Measurements from ENCODE around the gene EIF5A2. TPM values are rescaled to one million over a fixed set of nuclear protein-coding genes. Genes with fewer than 3 reads are reported as not detected.

Gene EIF5A2
- total RNA-seq, 1 donor from 2014 or later = 6.6 TPM

GRCh38 chr3:170876537-170876936, 31.9 kb downstream of the EIF5A2 start:
- TF ChIP-seq POLR2A (IDR thresholded peaks at IDR 0.05) (no peak), CTCF (IDR thresholded peaks at IDR 0.05) (no peak), POLR2AphosphoS5 (IDR thresholded peaks at IDR 0.05; ENCODE audit: insufficient read depth in 1 of 2, low read depth in 1 of 2) (no peak)
- intact Hi-C loops (cut with DNase I) = no loop called here
- Histone ChIP-seq H3K4me1 (no peaks in the 10 kb centered on the region), H3K27ac (no peak overlapping the region), H3K9me3 (no peaks in the 10 kb centered on the region), H3K27me3 (no peaks in the 10 kb centered on the region), H3K4me3 (no peak overlapping the region), H3K36me3 (no peaks in the 10 kb centered on the region)
- DNase-seq (ENCODE audit: extremely low spot score in 2 of 2) = no peak

GRCh38 chr3:170869645-170870593, 38.5 kb downstream of the EIF5A2 start, which contains the start of gene RPL22L1:
Gene RPL22L1, minus strand, starts transcription at chr3:170870195. Its CDS starts 28 bp downstream, at chr3:170870167.
- Histone ChIP-seq H3K9me3 (no peaks in the 10 kb centered on the region), H3K27ac (peak within 1 kb of the TSS; percentile 79), H3K27me3 (no peaks in the 10 kb centered on the region), H3K4me1 (peaks cover 30% of the 10 kb centered on the region), H3K4me3 (peak within 1 kb of the TSS; percentile 75 to 87), H3K36me3 (peaks cover 0 to 31% of the 10 kb centered on the region in 2 donors)
- TF ChIP-seq POLR2AphosphoS5 (IDR thresholded peaks at IDR 0.05; ENCODE audit: insufficient read depth in 1 of 2, low read depth in 1 of 2) = peak; percentile 91 to 98
- peak in 1 of 2 donors; percentile 56 for TF ChIP-seq POLR2A (IDR thresholded peaks at IDR 0.05)
- TF ChIP-seq CTCF (IDR thresholded peaks at IDR 0.05) = no peak
- DNase-seq (ENCODE audit: extremely low spot score in 2 of 2) = peak in 1 of 2 donors; percentile 95
- intact Hi-C loops (cut with DNase I) = no loop called here

GRCh38 chr3:170869239-170869590, 39.2 kb downstream of the EIF5A2 start:
- peaks cover 0 to 31% of the 10 kb centered on the region in 2 donors for H3K36me3 ChIP-seq
- H3K4me1 ChIP-seq = peaks cover 30% of the 10 kb centered on the region
- peak overlapping the region; percentile 79 for H3K27ac ChIP-seq
- H3K9me3 ChIP-seq = no peaks in the 10 kb centered on the region
- intact Hi-C loops (cut with DNase I) = no loop called here
- no peak for DNase-seq (ENCODE audit: extremely low spot score in 2 of 2)
- no peaks in the 10 kb centered on the region for H3K27me3 ChIP-seq
- H3K4me3 ChIP-seq = peak overlapping the region; percentile 75 to 87
- TF ChIP-seq CTCF (IDR thresholded peaks at IDR 0.05) (no peak), POLR2A (IDR thresholded peaks at IDR 0.05) (no peak), POLR2AphosphoS5 (IDR thresholded peaks at IDR 0.05; ENCODE audit: insufficient read depth in 1 of 2, low read depth in 1 of 2) (no peak)

GRCh38 chr3:170868577-170869238, 39.7 kb downstream of the EIF5A2 start:
- Histone ChIP-seq H3K27ac (peak overlapping the region; percentile 79), H3K36me3 (peaks cover 0 to 31% of the 10 kb centered on the region in 2 donors), H3K4me3 (peak overlapping the region; percentile 75 to 87), H3K9me3 (no peaks in the 10 kb centered on the region), H3K27me3 (no peaks in the 10 kb centered on the region), H3K4me1 (peaks cover 30% of the 10 kb centered on the region)
- TF ChIP-seq POLR2A (IDR thresholded peaks at IDR 0.05) (no peak), CTCF (IDR thresholded peaks at IDR 0.05) (no peak), POLR2AphosphoS5 (IDR thresholded peaks at IDR 0.05; ENCODE audit: insufficient read depth in 1 of 2, low read depth in 1 of 2) (no peak)
- intact Hi-C loops (cut with DNase I) = no loop called here
- no peak for DNase-seq (ENCODE audit: extremely low spot score in 2 of 2)

Measured in vagina (tissue), 2 donors.